GM12891 (cell line): ENCODE measurements around the gene BRCA1.

Experiments
- DNase-seq: peaks from one replicate; pipeline ENCODE4 v3.0.0; 2011; ENCODE audit warnings: low spot score; ENCODE audit not compliant: insufficient read length
- FAIRE-seq: peaks from 2 replicates; lab custom pipeline; 2011; peaks lifted over from hg19 to GRCh38; lab: Jason Lieb, UNC
- PAX5 ChIP-seq: IDR thresholded peaks from 2 replicates; pipeline ENCODE4 v1.6.1; 2011; ENCODE audit warnings: low read length, moderate library complexity, mild to moderate bottlenecking; ENCODE audit not compliant: insufficient read depth, severe bottlenecking
- POLR2A ChIP-seq: IDR thresholded peaks from 2 replicates; pipeline ENCODE4 v1.6.1; 2011; ENCODE audit warnings: low read depth, low read length, control low read depth
- POLR2AphosphoS5 ChIP-seq: IDR thresholded peaks from 2 replicates; pipeline ENCODE4 v1.6.1; 2011; ENCODE audit warnings: low read depth, low read length, control low read depth
- POU2F2 ChIP-seq: IDR thresholded peaks from 2 replicates; pipeline ENCODE4 v1.6.1; 2011; ENCODE audit warnings: low read depth, mild to moderate bottlenecking, control low read depth, low read length, moderate library complexity
- SPI1 ChIP-seq: IDR thresholded peaks from 2 replicates; pipeline ENCODE4 v1.6.1; 2011; ENCODE audit warnings: low read depth, low read length, control low read depth
- TAF1 ChIP-seq: IDR thresholded peaks from 2 replicates; pipeline ENCODE4 v1.6.1; 2011; ENCODE audit warnings: low read depth, low read length, control low read depth

BRCA1 gene

DNA sequence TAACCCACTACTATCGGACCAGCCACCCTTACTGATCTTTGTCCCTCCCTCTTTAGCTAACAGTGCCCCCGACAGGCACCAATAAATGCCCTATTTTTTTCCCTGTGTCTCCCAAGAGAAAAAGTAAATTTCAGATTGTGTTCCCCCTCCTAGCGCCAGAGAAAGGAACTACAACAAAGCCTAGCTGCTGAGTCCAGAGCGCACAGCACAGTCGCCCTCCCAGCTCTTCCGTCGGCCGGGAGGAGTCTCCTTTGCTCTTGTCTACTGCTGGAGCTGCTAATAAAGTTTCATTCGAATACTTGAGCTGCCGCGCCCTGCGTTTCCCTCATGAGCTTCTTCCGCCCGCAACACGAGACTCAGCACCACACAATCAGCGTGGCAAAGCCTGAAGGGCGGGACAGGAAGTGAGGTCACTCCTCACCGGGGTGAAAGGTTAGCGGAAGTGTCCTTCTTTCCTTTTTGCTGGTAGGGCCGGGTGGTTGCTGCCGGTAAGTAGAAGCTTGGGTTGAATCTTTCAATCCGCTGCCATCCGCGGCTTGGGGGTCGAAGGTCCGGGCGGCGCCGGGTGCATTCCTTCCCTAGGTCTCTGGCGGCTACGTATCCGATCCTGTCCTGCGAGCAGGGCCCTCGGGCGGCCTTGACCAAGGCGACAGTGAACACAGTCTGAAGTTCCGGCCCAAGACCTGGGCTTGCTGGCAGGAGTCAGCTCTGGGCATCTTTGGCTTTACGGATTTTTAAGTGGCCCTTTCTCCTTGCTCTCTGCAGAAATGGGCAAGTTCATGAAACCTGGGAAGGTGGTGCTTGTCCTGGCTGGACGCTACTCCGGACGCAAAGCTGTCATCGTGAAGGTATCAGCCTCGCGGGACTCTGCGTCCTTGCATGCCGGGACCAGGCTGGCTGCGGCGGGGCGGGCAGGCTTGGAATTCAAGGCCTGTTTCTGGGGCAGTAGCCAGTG lies 126.9 kb downstream of the BRCA1 start, which contains the start of gene RPL27:
Gene RPL27, plus strand, starts transcription at position 436 of the 955 bp plus-strand sequence. Its CDS starts 332 bp downstream, at position 768.
- DNase-seq (peak; percentile 83), FAIRE-seq (peak; percentile 99)
- TF ChIP-seq POU2F2: peak; percentile 92
- TF ChIP-seq POLR2A: peak; percentile 98
- peak; percentile 31 for TF ChIP-seq PAX5
- TF ChIP-seq POLR2AphosphoS5: peak; percentile 97
- peak; percentile 60 for TF ChIP-seq SPI1
- peak; percentile 97 for TF ChIP-seq TAF1

DNA sequence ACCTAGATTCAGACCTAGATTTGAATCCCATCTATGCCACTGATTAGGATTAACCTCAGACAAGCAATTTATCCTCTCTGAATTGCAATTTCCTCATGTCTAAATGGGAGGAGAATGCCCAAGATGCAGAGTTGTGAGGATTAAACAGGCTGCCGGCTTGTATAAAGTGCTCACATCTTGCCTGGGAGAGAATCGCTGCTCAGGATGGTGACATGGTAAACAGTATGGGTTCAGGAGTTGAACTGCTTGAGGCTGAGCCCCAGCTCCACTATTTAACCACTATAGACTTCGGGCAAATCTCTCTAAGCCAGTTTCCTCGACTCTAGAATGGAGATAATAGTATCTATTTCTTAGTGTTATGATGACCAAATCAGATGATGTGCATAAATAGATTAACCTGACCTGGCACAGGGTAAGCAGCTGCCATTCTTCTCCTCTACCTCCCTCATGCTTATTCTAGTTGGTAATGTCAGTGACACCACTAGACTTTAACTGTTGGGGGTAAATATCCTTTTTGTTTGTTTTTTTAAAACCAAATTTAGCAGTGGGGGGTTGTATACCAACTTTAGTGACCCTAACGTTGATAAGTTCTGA lies 127.7 kb downstream of the BRCA1 start:
- FAIRE-seq (peak; percentile 48), DNase-seq (no peak)
- TF ChIP-seq POLR2A (no peak), SPI1 (no peak)
